ENCODE data around the gene HK3. TPM values are rescaled to one million over a fixed set of nuclear protein-coding genes. Genes with fewer than 3 reads are reported as not detected.

Gene HK3
- total RNA-seq, 1 donor from 2014 or later, result not detected

GRCh38 chr5:176921714-176922113 lies 22.6 kb upstream of the HK3 start:
- Histone ChIP-seq H3K4me2 (peak overlapping the region; percentile 72), H4K20me1 (ENCODE audit: low read depth) (peaks cover 34% of the 10 kb centered on the region)
- peaks cover 14% of the 10 kb centered on the region for H3K36me3 Mint-ChIP-seq

DNA sequence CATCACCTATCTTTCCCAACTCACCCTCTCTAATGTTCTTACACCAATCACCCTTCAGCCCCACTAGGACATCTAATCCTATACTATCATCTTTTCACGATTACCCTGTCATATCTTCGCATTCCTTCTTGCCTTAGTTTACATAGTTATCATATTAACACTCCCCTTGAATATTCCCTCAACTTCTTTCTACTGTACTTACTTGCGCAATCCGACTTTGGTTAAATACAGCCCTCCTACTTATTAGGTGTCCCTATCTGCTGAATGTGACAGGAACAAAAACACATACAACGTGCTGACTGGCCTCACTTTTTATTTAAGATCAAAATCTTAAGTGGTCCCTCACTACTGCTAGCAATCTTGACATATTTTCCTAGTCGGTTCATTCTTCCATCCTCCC lies 19.5 kb upstream of the HK3 start:
- Histone ChIP-seq H3K36me3 (no peaks in the 10 kb centered on the region), H3K9me3 (ENCODE audit: low read depth) (no peaks in the 10 kb centered on the region), H3K27ac (no peak overlapping the region), H4K20me1 (ENCODE audit: low read depth) (peaks cover 40% of the 10 kb centered on the region), H3K4me3 (no peak overlapping the region), H3F3A (ENCODE audit: low read depth) (peaks cover 23% of the 10 kb centered on the region), H2AFZ (replicated peaks) (no peak overlapping the region), H3K4me1 (peaks cover 29% of the 10 kb centered on the region), H3K4me2 (no peak overlapping the region), H3K9ac (no peak overlapping the region), H3K79me2 (ENCODE audit: low read depth) (peaks cover 3% of the 10 kb centered on the region), H3K27me3 (no peaks in the 10 kb centered on the region)
- Mint-ChIP-seq H3K4me1 (peaks cover 32% of the 10 kb centered on the region), H3K9me3 (no peaks in the 10 kb centered on the region), H3K4me3 (no peak overlapping the region), H3K36me3 (peaks cover 6% of the 10 kb centered on the region), H3K27me3 (ENCODE audit: insufficient read depth, low read depth) (no peaks in the 10 kb centered on the region), H3K27ac (no peak overlapping the region)
- no peak for DNase-seq (ENCODE audit: low spot score)
- TF ChIP-seq EZH2phosphoT487 (IDR thresholded peaks at IDR 0.05), result no peak
- no peak for TF ChIP-seq EZH2 (IDR thresholded peaks at IDR 0.05)
- TF ChIP-seq CTCF (IDR thresholded peaks at IDR 0.05), result no peak

More at GRCh38 chr5:176921714-176922113, 22.6 kb upstream of the HK3 start:
- Mint-ChIP-seq H3K9me3 (no peaks in the 10 kb centered on the region), H3K4me1 (peaks cover 35% of the 10 kb centered on the region), H3K27ac (peak overlapping the region; percentile 0), H3K4me3 (no peak overlapping the region), H3K27me3 (ENCODE audit: insufficient read depth, low read depth) (no peaks in the 10 kb centered on the region)
- H3K27me3 ChIP-seq, result no peaks in the 10 kb centered on the region
- H2AFZ ChIP-seq (replicated peaks), result no peak overlapping the region
- H3F3A ChIP-seq (ENCODE audit: low read depth), result peaks cover 23% of the 10 kb centered on the region
- DNase-seq (ENCODE audit: low spot score), result peak; percentile 69
- H3K9me3 ChIP-seq (ENCODE audit: low read depth), result no peaks in the 10 kb centered on the region
- H3K27ac ChIP-seq, result peak overlapping the region; percentile 60
- H3K4me1 ChIP-seq, result peaks cover 29% of the 10 kb centered on the region
- TF ChIP-seq EZH2phosphoT487 (IDR thresholded peaks at IDR 0.05) (no peak), EZH2 (IDR thresholded peaks at IDR 0.05) (no peak), CTCF (IDR thresholded peaks at IDR 0.05) (no peak)
- peaks cover 3% of the 10 kb centered on the region for H3K79me2 ChIP-seq (ENCODE audit: low read depth)
- peak overlapping the region; percentile 21 for H3K4me3 ChIP-seq
- H3K36me3 ChIP-seq, result peaks cover 5% of the 10 kb centered on the region
- H3K9ac ChIP-seq, result no peak overlapping the region

DNA sequence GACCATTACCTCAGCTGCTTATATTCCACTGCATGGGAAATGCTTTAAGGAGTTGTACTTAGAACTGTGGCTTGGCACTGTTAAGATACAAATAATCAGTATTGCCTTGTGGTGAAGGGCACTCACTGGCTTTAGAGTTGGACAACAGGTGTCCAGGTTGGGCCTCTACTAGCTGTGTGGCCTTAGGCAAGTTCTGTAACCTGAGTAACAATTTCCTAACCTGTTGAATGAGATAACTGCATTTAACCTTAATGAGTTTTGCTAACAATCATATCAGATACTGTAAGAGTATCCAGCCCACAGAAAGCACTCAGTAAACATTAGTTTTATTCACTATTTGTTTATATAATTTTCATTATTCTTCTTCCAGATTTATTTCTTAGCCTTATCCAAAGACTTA lies 17.2 kb upstream of the HK3 start:
- Histone ChIP-seq H3F3A (ENCODE audit: low read depth) (peaks cover 1% of the 10 kb centered on the region), H3K9me3 (ENCODE audit: low read depth) (no peaks in the 10 kb centered on the region), H3K27me3 (no peaks in the 10 kb centered on the region), H3K4me1 (peaks cover 8% of the 10 kb centered on the region), H3K4me3 (no peak overlapping the region), H3K36me3 (no peaks in the 10 kb centered on the region), H3K79me2 (ENCODE audit: low read depth) (peaks cover 3% of the 10 kb centered on the region), H2AFZ (replicated peaks) (no peak overlapping the region), H3K4me2 (no peak overlapping the region), H4K20me1 (ENCODE audit: low read depth) (peaks cover 18% of the 10 kb centered on the region), H3K27ac (no peak overlapping the region), H3K9ac (no peak overlapping the region)
- no peaks in the 10 kb centered on the region for H3K9me3 Mint-ChIP-seq
- no peak for DNase-seq (ENCODE audit: low spot score)
- no peak for TF ChIP-seq EZH2phosphoT487 (IDR thresholded peaks at IDR 0.05)
- no peak for TF ChIP-seq CTCF (IDR thresholded peaks at IDR 0.05)
- no peak for TF ChIP-seq EZH2 (IDR thresholded peaks at IDR 0.05)
- no peak overlapping the region for H3K4me3 Mint-ChIP-seq
- peaks cover 10% of the 10 kb centered on the region for H3K36me3 Mint-ChIP-seq
- H3K27ac Mint-ChIP-seq, result no peak overlapping the region
- H3K27me3 Mint-ChIP-seq (ENCODE audit: insufficient read depth, low read depth), result no peaks in the 10 kb centered on the region
- H3K4me1 Mint-ChIP-seq, result peaks cover 12% of the 10 kb centered on the region

Data from neural progenitor cell (in vitro differentiated cells).